H1 (cell line): ENCODE measurements around the gene RAP2A. TPM values are rescaled to one million over a fixed set of nuclear protein-coding genes. Genes with fewer than 3 reads are reported as not detected.

Source experiments
- CTCF ChIA-PET: fragments of 300-600 bp; sonication (Branson Sonifier 250); formaldehyde crosslinking; loops from one replicate; lab custom pipeline; 2021; ENCODE audit not compliant: partially characterized antibody; lab: Charles Lee
- POLR2A ChIA-PET: fragments of 300-600 bp; sonication (Branson Sonifier 250); formaldehyde crosslinking; loops from one replicate; lab custom pipeline; 2021; ENCODE audit warnings: inconsistent platforms; ENCODE audit not compliant: partially characterized antibody; lab: Charles Lee
- DNase-seq, 2 experiments: peaks; one replicate each; pipeline versions ENCODE4 v3.0.0 to v3.0.0-alpha.2; 2010 to 2022; ENCODE audit warnings: low spot score in 2 of 2, low read depth in 1 of 2, mixed read lengths in 1 of 2
- FAIRE-seq: peaks from 2 replicates; lab custom pipeline; 2011; peaks lifted over from hg19 to GRCh38; lab: Jason Lieb, UNC
- H2AFZ ChIP-seq: 2 replicates; pipeline ENCODE4 v1.8.1; 2012; ENCODE audit warnings: low read length, inconsistent platforms
- H2AK5ac ChIP-seq: 2 replicates; pipeline ENCODE4 v1.6.1; 2013; ENCODE audit warnings: low read depth, low read length
- H2BK120ac ChIP-seq: replicated peaks from 2 replicates; pipeline ENCODE3; 2013; ENCODE audit warnings: low read depth, low read length, inconsistent platforms
- H2BK12ac ChIP-seq: 2 replicates; pipeline ENCODE4 v1.6.1; 2013; ENCODE audit warnings: low read depth, low read length
- H2BK15ac ChIP-seq: 2 replicates; pipeline ENCODE4 v1.6.1; 2013; ENCODE audit warnings: low read length
- H2BK20ac ChIP-seq: 2 replicates; pipeline ENCODE4 v1.6.1; 2013; ENCODE audit warnings: low read length
- H2BK5ac ChIP-seq: 2 replicates; pipeline ENCODE4 v1.6.1; 2013; ENCODE audit warnings: low read depth, low read length
- H3K14ac ChIP-seq: 2 replicates; pipeline ENCODE4 v1.6.1; 2013; ENCODE audit warnings: inconsistent platforms; ENCODE audit not compliant: insufficient read length
- H3K18ac ChIP-seq: 2 replicates; pipeline ENCODE4 v1.6.1; 2013; ENCODE audit warnings: low read length; ENCODE audit errors: extremely low read depth
- H3K23ac ChIP-seq: 2 replicates; pipeline ENCODE4 v1.6.1; 2013; ENCODE audit warnings: inconsistent platforms; ENCODE audit not compliant: insufficient read length
- H3K23me2 ChIP-seq: 2 replicates; pipeline ENCODE4 v1.6.1; 2013; ENCODE audit warnings: low read depth, low read length
- H3K27ac ChIP-seq: 2 replicates; pipeline ENCODE4 v1.6.1; 2011; ENCODE audit warnings: low read depth, low read length, inconsistent platforms
- H3K27me3 ChIP-seq, 4 experiments: replicated peaks in 1 of 4; 1 replicate in 1 of 4; 2 replicates in 3 of 4; pipeline versions ENCODE4 v1.6.1 to v1.8.1; 2011 to 2013; ENCODE audit warnings: low read length in 3 of 4, mild to moderate bottlenecking in 3 of 4, inconsistent platforms in 2 of 4, mixed read lengths in 2 of 4, moderate library complexity in 1 of 4; ENCODE audit not compliant: control insufficient read depth in 3 of 4, insufficient read depth in 3 of 4; ENCODE audit errors: extremely low read depth in 1 of 4
- H3K36me3 ChIP-seq, 4 experiments: 2 replicates each; pipeline versions ENCODE4 v1.6.1 to v1.8.1; 2011 to 2013; ENCODE audit warnings: mild to moderate bottlenecking in 4 of 4, low read length in 3 of 4, moderate library complexity in 2 of 4, control low read depth in 1 of 4, inconsistent platforms in 1 of 4; ENCODE audit not compliant: insufficient read depth in 4 of 4, control insufficient read depth in 2 of 4
- H3K4ac ChIP-seq: replicated peaks from 2 replicates; pipeline ENCODE3; 2013; ENCODE audit warnings: low read length, low read depth, mixed read lengths, inconsistent platforms; ENCODE audit not compliant: insufficient read length
- H3K4me1 ChIP-seq, 4 experiments: replicated peaks in 1 of 4; 1 replicate in 1 of 4; 2 replicates in 3 of 4; pipeline versions ENCODE4 v1.6.1 to v1.8.1; 2011 to 2013; ENCODE audit warnings: low read length in 3 of 4, inconsistent platforms in 2 of 4, mixed read lengths in 1 of 4; ENCODE audit not compliant: insufficient read depth in 4 of 4, control insufficient read depth in 3 of 4
- H3K4me2 ChIP-seq, 2 experiments: 2 replicates each; pipeline versions ENCODE4 v1.6.1 to v1.8.1; 2011 to 2013; ENCODE audit warnings: low read depth in 2 of 2, low read length in 2 of 2, control low read depth in 1 of 2, inconsistent platforms in 1 of 2, mild to moderate bottlenecking in 1 of 2; ENCODE audit not compliant: insufficient read depth in 1 of 2
- H3K4me3 ChIP-seq, 4 experiments: fragments of 200-600, 300-600 bp in 1 of 4; sonication (generic), shearing (Covaris generic), sonication (Bioruptor Twin) in 1 of 4; 2 replicates each; pipeline versions ENCODE4 v1.5.1 to v1.8.1; 2011 to 2016; ENCODE audit warnings: low read length in 4 of 4, low read depth in 3 of 4, control low read depth in 2 of 4, inconsistent platforms in 2 of 4, mild to moderate bottlenecking in 2 of 4, mixed read lengths in 1 of 4, moderate library complexity in 1 of 4; ENCODE audit not compliant: insufficient read depth in 2 of 4; ENCODE audit errors: extremely low read depth in 1 of 4
- H3K56ac ChIP-seq: replicated peaks from 2 replicates; pipeline ENCODE3; 2013; ENCODE audit warnings: low read depth, mild to moderate bottlenecking, mixed read lengths, low read length, inconsistent platforms; ENCODE audit not compliant: insufficient read length
- H3K79me1 ChIP-seq: 2 replicates; pipeline ENCODE4 v1.6.1; 2013; ENCODE audit warnings: low read depth, low read length, control low read depth
- H3K79me2 ChIP-seq, 2 experiments: 2 replicates each; pipeline versions ENCODE4 v1.6.1 to v1.8.1; 2012 to 2013; ENCODE audit warnings: low read length in 2 of 2, mild to moderate bottlenecking in 2 of 2, inconsistent platforms in 1 of 2; ENCODE audit not compliant: insufficient read depth in 2 of 2, control insufficient read depth in 1 of 2
- H3K9ac ChIP-seq, 4 experiments: replicated peaks in 1 of 4; 1 replicate in 1 of 4; 2 replicates in 3 of 4; pipeline versions ENCODE4 v1.6.1 to v1.8.1; 2011 to 2013; ENCODE audit warnings: low read depth in 3 of 4, low read length in 3 of 4, control low read depth in 2 of 4, mild to moderate bottlenecking in 2 of 4, moderate library complexity in 2 of 4, inconsistent platforms in 1 of 4; ENCODE audit errors: extremely low read depth in 1 of 4
- H3K9me3 ChIP-seq, 2 experiments: 2 replicates each; pipeline versions ENCODE4 v1.6.1 to v1.8.1; 2012 to 2013; ENCODE audit warnings: mild to moderate bottlenecking in 2 of 2, moderate library complexity in 2 of 2, control low read depth in 1 of 2, inconsistent platforms in 1 of 2, low read depth in 1 of 2, low read length in 1 of 2, mixed read lengths in 1 of 2; ENCODE audit not compliant: insufficient read depth in 2 of 2
- H4K20me1 ChIP-seq, 2 experiments: replicated peaks in 1 of 2; 2 replicates each; pipeline versions ENCODE3 to v1.8.1; 2011 to 2013; ENCODE audit warnings: inconsistent platforms in 2 of 2, low read length in 2 of 2, mild to moderate bottlenecking in 1 of 2; ENCODE audit not compliant: insufficient read depth in 2 of 2, control insufficient read depth in 1 of 2
- H4K5ac ChIP-seq: 2 replicates; pipeline ENCODE4 v1.6.1; 2013; ENCODE audit warnings: low read length, low read depth, mixed read lengths, inconsistent platforms; ENCODE audit not compliant: insufficient read length
- H4K8ac ChIP-seq: 2 replicates; pipeline ENCODE4 v1.8.0; 2013; ENCODE audit warnings: mild to moderate bottlenecking, moderate library complexity, low read length, inconsistent platforms; ENCODE audit not compliant: insufficient read depth; ENCODE audit errors: extremely low read depth
- H4K91ac ChIP-seq: replicated peaks from 2 replicates; pipeline ENCODE3; 2013; ENCODE audit warnings: low read length, mixed read lengths, inconsistent platforms; ENCODE audit not compliant: insufficient read length
- EZH2 ChIP-seq: fragments of 200-600 bp; sonication (generic); IDR thresholded peaks from 2 replicates; pipeline ENCODE4 v1.7.1; 2012; ENCODE audit warnings: low read depth, mild to moderate bottlenecking, moderate library complexity, low read length, inconsistent platforms; ENCODE audit not compliant: severe bottlenecking
- NRF1 ChIP-seq: IDR thresholded peaks from 2 replicates; pipeline ENCODE4 v1.6.1; 2011; ENCODE audit warnings: mild to moderate bottlenecking, low read depth, low read length, improper control_type of control experiment
- POLR2A ChIP-seq, 2 experiments: IDR thresholded peaks; 1 replicate in 1 of 2; 2 replicates in 1 of 2; pipeline ENCODE4 v1.6.1; 2011; ENCODE audit warnings: low read depth in 2 of 2, low read length in 2 of 2, mild to moderate bottlenecking in 2 of 2; ENCODE audit errors: control extremely low read depth in 1 of 2
- SIX5 ChIP-seq: IDR thresholded peaks from 2 replicates; pipeline ENCODE4 v1.6.1; 2011; ENCODE audit warnings: mild to moderate bottlenecking, low read depth, low read length
- SP2 ChIP-seq: IDR thresholded peaks from 2 replicates; pipeline ENCODE4 v1.6.1; 2012; ENCODE audit warnings: mild to moderate bottlenecking, low read length, inconsistent platforms
- WGBS, 2 experiments: shearing (Covaris generic) in 1 of 2; methylation state at CpG; one replicate each; pipeline versions ENCODE4 v1.1.6 to v1.1.7; 2013 to 2015; ENCODE audit warnings: low lambda C conversion rate in 2 of 2, mixed read lengths in 2 of 2, inconsistent platforms in 1 of 2, low coverage in 1 of 2, missing lambda C conversion rate in 1 of 2; ENCODE audit not compliant: insufficient replicate concordance in 2 of 2, insufficient coverage in 1 of 2, insufficient read length in 1 of 2; ENCODE audit errors: extremely low coverage in 1 of 2, missing lambda C conversion rate in 1 of 2; 5-methylcytosine and 5-hydroxymethylcytosine counted together
- polyA plus RNA-seq, 7 experiments: library from polyadenylated mRNA; depleted of rRNA in 3 of 7; stranded (reverse) in 5 of 7; unstranded in 2 of 7; fragments of >200 nt in 5 of 7; fragments of 200-250 nt in 2 of 7; gene quantifications; 1 replicate in 5 of 7; 2 replicates in 1 of 7; 4 replicates in 1 of 7; pipeline versions ENCODE4 v1.2.1 to v1.2.3, GENCODE V29; 2011 to 2013; ENCODE audit warnings: missing spikeins in 2 of 7, mixed read lengths in 2 of 7
- total RNA-seq: library from RNA; stranded (reverse); fragmentation: NEBNext Ultra II Directional; extraction: Animal tissue kit (Norgen Biotek cat#: 25700); gene quantifications from 2 replicates; pipeline ENCODE4 v1.2.1, GENCODE V29; 2021

The RAP2A gene
- total and polyA plus RNA-seq, 2 of the 8 experiments (the other 6 are each of a cell fraction or from before 2014, with no cell fraction given): 8.4 to 43.4 TPM

DNA sequence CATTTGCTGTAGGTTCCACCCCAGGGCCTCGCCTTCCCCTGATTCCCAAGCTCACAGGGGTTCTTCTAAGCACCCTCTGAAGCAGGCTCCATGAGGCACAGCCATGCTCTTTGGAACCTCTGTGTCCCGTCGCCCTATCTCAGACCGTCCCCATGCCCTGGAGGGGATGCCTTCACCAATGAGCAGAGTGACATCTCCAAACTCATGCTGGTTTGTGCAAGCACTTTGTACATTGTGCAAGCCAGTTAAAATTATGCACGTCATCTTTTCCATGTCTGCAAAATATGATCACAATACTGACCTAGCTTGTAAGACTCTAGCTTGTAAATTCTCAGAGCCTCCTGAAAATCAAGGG lies 46.5 kb upstream of the RAP2A start:
- H3K9ac ChIP-seq: no peak overlapping the region
- H3K4me3 ChIP-seq: no peak overlapping the region
- no peaks in the 10 kb centered on the region for H3K79me1 ChIP-seq
- POLR2A ChIA-PET: no interaction called here
- H2BK5ac ChIP-seq: no peak overlapping the region
- H3K23me2 ChIP-seq: no peaks in the 10 kb centered on the region
- H4K91ac ChIP-seq: no peak overlapping the region
- no peaks in the 10 kb centered on the region for H3K4me1 ChIP-seq
- H2BK15ac ChIP-seq: no peak overlapping the region
- TF ChIP-seq SP2 (no peak), POLR2A (IDR thresholded peaks at IDR 0.05; ENCODE audit: control extremely low read depth in 1 of 2, low read depth in 2 of 2, low read length in 2 of 2) (no peak), SIX5 (no peak), NRF1 (no peak), EZH2 (no peak)
- H2AK5ac ChIP-seq: no peak overlapping the region
- DNase-seq: no peak
- no peak overlapping the region for H3K4ac ChIP-seq
- H2BK12ac ChIP-seq: no peak overlapping the region
- H2BK120ac ChIP-seq: no peak overlapping the region
- H3K14ac ChIP-seq: no peak overlapping the region
- H4K8ac ChIP-seq: no peak overlapping the region
- H3K27ac ChIP-seq: no peak overlapping the region
- H3K79me2 ChIP-seq: no peaks in the 10 kb centered on the region
- no peak overlapping the region for H2BK20ac ChIP-seq
- no peak overlapping the region for H2AFZ ChIP-seq
- 97% methylated on average over 5 of the region's 5 CpGs; no CpG with 5 or more reads in 1 of the 2 experiments for WGBS, 2 experiments
- CTCF ChIA-PET: interaction anchor here (1.1 to 1.5 kb wide), 2 partner anchors 11 to 428 kb away, joined by 3 to 5 read pairs; no protein-coding TSS in a partner anchor
- no peaks in the 10 kb centered on the region for H3K9me3 ChIP-seq
- no peak overlapping the region for H4K5ac ChIP-seq
- H3K4me2 ChIP-seq: no peak overlapping the region
- FAIRE-seq: no peak
- no peak overlapping the region for H3K56ac ChIP-seq
- H3K23ac ChIP-seq: no peak overlapping the region
- no peaks in the 10 kb centered on the region for H3K36me3 ChIP-seq
- no peaks in the 10 kb centered on the region for H3K27me3 ChIP-seq
- no peak overlapping the region for H3K18ac ChIP-seq
- H4K20me1 ChIP-seq: no peaks in the 10 kb centered on the region
